GM21723 (cell line): ENCODE data around the gene CDH2.

Source experiments
- ATAC-seq: cut with Tn5 transposase; IDR thresholded peaks from one replicate; pipeline ENCODE4 v1.9.1; 2021; ENCODE audit warnings: mild to moderate bottlenecking, moderate library complexity; ENCODE audit not compliant: unreplicated experiment

CDH2 gene

GRCh38 chr18:28128659-28128980 lies 48.3 kb downstream of the CDH2 start:
- no peak for ATAC-seq

GRCh38 chr18:28127763-28128658 lies 48.9 kb downstream of the CDH2 start:
- no peak for ATAC-seq

- no peak for ATAC-seq
Observed at GRCh38 chr18:28127228-28127627, 49.7 kb downstream of the CDH2 start.

- no peak for ATAC-seq
Observed at GRCh38 chr18:28126768-28127167, 50.2 kb downstream of the CDH2 start.

- no peak for ATAC-seq
Observed at GRCh38 chr18:28125051-28125450, 51.9 kb downstream of the CDH2 start.

- no peak for ATAC-seq
Observed at GRCh38 chr18:28124131-28125029, 52.5 kb downstream of the CDH2 start.

GRCh38 chr18:28123401-28124030 lies 53.4 kb downstream of the CDH2 start:
- ATAC-seq = no peak

GRCh38 chr18:28120828-28121515 lies 56.0 kb downstream of the CDH2 start:
- no peak for ATAC-seq

- ATAC-seq = no peak
Observed at GRCh38 chr18:28116461-28116860, 60.5 kb downstream of the CDH2 start.

- ATAC-seq = no peak
Observed at GRCh38 chr18:28115149-28115550, 61.8 kb downstream of the CDH2 start.

- ATAC-seq = no peak
Observed at GRCh38 chr18:28114472-28114871, 62.5 kb downstream of the CDH2 start.

GRCh38 chr18:28113271-28114029 lies 63.5 kb downstream of the CDH2 start:
- no peak for ATAC-seq

GRCh38 chr18:28112056-28112470 lies 64.9 kb downstream of the CDH2 start:
- no peak for ATAC-seq

- ATAC-seq = no peak
Observed at GRCh38 chr18:28110924-28111323, 66.0 kb downstream of the CDH2 start.

GRCh38 chr18:28109781-28110560 lies 67.0 kb downstream of the CDH2 start:
- no peak for ATAC-seq

GRCh38 chr18:28108814-28109213 lies 68.1 kb downstream of the CDH2 start:
- no peak for ATAC-seq

- ATAC-seq = no peak
Observed at GRCh38 chr18:28108254-28108653, 68.7 kb downstream of the CDH2 start.

- no peak for ATAC-seq
Observed at GRCh38 chr18:28099237-28099636, 77.7 kb downstream of the CDH2 start.

GRCh38 chr18:28095631-28096030 lies 81.3 kb downstream of the CDH2 start:
- no peak for ATAC-seq
